NCI-H2171 treated with DMSO at 0.1 percent for 48 hours (cell line): ENCODE measurements around the gene GNAT2.

Experiments
- DNase-seq: peaks from one replicate; lab custom pipeline; 2025; lab: John Stamatoyannopoulos, UW

GNAT2 gene

GRCh38 chr1:109609881-109610280 lies 9.5 kb downstream of the GNAT2 start:
- no peak for DNase-seq

DNA sequence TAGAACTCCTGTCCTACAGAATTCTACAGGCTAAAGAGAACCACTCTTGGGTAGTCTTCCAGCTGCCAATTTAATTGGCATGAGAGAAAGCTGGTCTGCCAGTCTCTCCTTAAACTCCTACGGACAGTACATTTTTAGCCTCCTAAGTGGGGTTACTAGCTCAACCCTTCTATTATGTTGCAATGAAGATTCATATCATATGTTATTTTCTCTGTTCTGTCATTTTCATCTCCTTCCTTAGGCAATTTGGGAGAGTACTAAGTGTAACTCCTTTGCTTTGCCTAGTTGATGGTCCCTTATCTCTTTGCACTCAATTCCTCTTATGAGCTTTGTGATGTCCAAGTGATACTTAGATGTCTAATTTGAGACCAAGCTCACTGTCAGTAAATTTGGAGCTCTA lies 14.0 kb downstream of the GNAT2 start:
- DNase-seq, result no peak

- no peak for DNase-seq
Observed at GRCh38 chr1:109603229-109603628, 16.2 kb downstream of the GNAT2 start.

GRCh38 chr1:109598655-109599054 lies 20.8 kb downstream of the GNAT2 start:
- no peak for DNase-seq

- no peak for DNase-seq
Observed at GRCh38 chr1:109598156-109598555, 21.3 kb downstream of the GNAT2 start.

DNA sequence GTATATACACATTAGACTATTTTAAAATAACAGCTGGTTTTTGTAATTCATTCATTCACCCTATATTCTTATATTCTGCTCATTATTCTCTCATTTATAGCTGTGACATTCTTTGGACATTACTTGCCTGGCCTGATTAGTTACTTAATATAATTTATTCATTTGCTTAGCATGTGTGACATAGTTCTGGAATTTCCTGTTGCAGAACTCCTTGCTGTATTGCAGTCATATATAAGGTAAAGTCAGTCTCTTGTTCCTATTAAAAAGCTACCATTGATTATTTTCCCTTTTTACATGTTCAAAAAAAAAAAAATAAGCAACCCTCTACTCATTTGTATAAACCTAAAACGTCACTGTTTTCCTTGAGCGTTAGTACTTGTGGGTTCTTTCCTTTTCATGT lies 23.9 kb downstream of the GNAT2 start:
- no peak for DNase-seq

DNA sequence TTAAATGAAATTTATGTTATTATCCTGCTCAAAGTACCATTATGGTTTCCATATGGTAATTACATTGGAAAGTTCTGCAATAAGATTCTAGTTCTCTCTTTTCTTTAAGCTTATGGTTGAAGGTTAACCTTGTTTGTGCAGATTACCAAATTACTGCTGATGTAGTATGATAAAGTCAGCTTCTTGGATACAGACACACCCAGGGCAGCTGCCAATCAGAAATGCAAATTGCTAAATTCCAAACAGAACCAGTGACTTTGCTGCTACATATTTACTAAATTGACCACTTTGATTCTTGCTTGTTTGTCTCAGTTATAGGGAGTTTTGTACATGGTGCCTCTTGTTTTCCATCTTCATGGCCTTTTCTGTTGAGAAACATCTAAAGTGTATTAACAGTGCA lies 26.5 kb downstream of the GNAT2 start:
- DNase-seq, result no peak

GRCh38 chr1:109589679-109590078 lies 29.7 kb downstream of the GNAT2 start:
- DNase-seq, result no peak

DNA sequence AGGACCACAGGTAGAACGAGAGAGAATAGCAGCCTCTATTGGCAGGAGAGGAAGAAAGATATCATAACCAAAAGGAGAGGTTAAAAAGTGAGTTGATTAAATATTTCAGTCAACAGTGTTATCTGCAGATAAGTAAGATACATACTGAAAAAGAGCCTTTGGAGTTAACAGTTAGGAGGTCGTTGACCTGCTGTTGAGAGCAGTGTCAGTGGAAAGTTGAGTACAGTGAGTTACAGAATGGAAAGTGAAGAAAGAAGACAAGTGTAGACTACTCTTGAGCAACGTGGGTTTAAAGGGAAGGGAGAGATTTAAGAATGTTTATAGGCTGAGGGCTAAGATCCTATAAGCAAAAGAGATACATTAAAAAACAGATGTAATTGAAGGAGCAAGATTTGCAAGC lies 30.2 kb downstream of the GNAT2 start:
- no peak for DNase-seq

GRCh38 chr1:109586055-109586454 lies 33.4 kb downstream of the GNAT2 start:
- DNase-seq, result no peak

DNA sequence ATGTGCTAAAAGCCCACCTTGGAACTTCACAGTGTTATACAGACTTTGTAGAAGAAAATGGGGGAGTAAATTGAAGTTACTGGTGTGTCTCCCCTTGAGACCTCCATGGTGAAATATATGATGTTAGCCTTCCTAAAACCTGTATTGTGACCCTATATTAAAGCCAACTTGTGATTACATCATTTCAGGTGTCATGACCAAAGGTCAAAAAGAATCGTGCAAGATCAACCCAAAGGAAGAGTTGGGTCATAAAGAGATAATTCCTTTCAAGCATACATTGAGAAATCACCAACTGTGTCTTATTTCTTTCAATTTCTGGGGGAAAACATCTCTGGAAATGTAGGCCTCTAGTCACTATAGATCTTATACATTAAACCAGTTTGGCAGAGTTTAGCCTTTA lies 34.6 kb downstream of the GNAT2 start:
- no peak for DNase-seq

DNA sequence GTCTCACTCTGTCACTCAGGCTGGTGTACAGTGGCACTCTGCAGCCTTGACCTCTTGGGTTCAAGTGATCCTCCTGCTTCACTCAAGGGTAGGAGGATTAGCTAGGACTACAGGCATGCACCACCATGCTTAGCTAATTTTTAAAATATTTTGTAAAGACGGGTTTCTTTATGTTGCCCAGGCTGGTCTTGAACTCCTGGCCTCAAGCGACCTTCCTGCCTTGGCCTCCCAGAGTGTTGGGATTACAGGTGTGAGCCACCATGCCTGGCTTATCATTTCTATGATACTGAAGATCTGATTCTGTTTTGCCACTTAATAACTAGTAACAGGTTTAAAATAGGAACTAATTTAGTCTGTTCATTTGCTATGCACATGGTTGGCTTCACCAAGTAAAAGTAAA lies 37.4 kb downstream of the GNAT2 start:
- DNase-seq, result no peak

DNA sequence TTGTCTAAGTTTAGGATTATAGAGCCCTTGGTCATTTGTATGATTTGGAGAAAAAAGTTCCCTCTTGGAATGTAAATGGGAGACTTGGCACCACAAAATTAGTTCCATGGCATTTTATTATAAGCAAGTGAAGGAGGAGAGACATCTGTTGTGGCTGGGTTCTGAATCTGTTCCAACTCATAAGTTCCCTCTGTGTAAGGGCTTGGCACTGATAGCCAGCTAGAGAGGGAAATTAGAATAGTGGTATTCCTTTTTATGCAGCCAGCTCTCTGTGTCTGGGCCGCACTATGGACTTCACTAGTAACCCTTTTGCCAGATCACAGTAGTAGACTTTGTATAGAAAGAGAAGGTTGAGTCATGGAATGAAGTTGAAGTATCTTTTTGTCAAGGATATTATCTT lies 39.9 kb downstream of the GNAT2 start:
- DNase-seq, result peak; percentile 15

GRCh38 chr1:109578947-109579443 lies 40.4 kb downstream of the GNAT2 start:
- no peak for DNase-seq

- no peak for DNase-seq
Observed at GRCh38 chr1:109573785-109574184, 45.6 kb downstream of the GNAT2 start.

- no peak for DNase-seq
Observed at GRCh38 chr1:109570414-109570813, 49.0 kb downstream of the GNAT2 start.

DNA sequence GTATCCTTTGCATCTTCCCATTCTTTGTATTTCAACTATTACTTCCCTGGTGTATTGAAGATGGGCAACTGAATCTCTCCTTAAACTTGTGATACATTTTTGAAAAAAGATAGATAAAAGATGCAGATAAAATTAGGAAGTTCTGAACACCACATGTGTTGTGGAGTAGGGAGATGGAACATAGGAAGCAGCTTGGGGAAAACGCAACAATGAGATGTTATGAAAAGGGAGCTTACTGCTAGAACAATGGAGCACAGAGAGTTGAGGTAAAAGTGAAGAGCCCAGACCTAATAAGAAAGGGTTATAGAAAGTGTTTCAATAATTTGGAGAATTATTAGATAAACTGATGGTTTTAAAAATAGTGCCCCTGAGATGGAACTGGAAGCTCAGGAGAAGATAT lies 50.1 kb downstream of the GNAT2 start:
- no peak for DNase-seq

GRCh38 chr1:109567877-109568672 lies 51.3 kb downstream of the GNAT2 start:
- peak; percentile 83 for DNase-seq

DNA sequence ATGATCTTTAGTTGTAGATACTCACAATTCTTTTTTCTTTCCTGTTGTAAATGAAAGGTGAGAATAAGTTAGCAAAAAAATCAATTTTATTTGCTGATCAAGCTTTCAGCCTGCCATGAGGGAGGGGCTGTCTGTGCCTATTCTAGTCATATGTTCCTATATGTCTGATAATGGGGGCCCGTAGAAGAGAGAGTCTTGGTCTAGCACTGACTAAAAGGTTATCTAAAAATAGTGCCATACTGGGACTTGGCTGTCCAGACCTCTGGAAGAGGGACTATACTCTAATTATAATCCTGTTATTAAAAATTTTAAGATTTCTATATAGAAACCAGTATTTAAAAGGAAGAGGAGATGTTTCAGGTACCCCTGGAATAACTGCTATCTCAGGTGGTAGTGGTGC lies 52.4 kb downstream of the GNAT2 start:
- no peak for DNase-seq

DNA sequence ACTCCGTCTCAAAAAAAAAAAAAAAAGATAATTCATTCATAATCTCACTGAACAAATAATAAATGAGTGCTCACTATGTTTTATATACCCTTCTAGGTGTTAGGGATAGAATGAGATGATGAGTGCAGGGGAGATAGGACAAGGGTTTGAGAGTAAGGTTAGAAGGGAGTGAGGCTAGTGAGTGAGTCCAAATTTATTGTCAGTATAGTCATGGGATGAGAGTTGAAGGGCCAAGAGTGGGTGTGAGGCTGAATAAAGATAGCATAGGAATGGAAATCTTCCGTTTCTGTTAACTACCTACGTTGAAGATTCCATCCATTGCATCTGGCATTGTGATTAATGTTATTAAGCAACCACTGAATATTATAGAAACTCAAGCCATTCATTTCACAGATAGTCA lies 54.2 kb downstream of the GNAT2 start:
- no peak for DNase-seq

- no peak for DNase-seq
Observed at GRCh38 chr1:109564194-109564878, 55.1 kb downstream of the GNAT2 start.

DNA sequence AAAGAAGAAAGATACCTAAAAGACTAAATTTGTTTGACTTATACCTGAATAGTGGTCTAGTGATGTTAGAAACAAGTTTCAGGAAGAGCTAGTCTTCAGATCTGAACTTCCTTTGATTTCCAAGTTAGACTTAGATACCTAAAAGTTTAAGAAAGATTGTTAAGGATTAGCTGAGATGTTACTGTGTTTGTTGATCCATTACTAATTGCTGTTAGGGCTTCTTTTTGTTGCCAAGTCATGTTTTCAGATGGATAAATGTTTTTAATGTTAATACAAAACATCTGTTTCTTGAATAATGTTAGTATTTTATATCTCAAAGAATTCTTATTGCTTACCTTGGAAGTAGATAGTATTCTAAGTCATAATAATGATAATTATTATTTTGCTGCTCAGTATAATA lies 59.4 kb downstream of the GNAT2 start:
- no peak for DNase-seq

- DNase-seq, result no peak
Observed at GRCh38 chr1:109557520-109557919, 61.9 kb downstream of the GNAT2 start.

DNA sequence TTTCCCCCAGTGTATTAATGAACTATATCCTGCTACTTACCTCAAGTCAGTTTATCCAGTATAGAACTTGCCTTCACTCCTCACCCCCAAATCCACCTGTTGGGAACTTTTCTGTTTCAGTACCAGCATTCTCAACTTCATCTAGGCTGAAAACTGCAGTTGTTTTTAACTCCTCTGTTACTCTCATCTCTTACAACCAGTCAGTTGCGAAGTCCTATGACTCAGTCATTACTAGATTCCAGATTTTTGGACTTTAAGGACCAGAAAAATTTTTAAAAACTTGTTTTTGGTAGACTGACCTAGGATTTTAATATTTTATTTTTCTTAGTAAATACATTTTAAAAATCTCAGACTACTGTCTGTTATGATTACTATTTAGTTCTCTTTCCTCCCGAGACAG lies 62.9 kb downstream of the GNAT2 start:
- DNase-seq, result no peak
